ENCODE measurements around the gene FKBP4.

GRCh38 chr12:2749580-2749979, 45.2 kb upstream of the FKBP4 start:
- TF ChIP-seq ELK4 (CRISPR knock-in tag; IDR thresholded peaks at IDR 0.05; ENCODE audit: borderline replicate concordance) (no peak), RXRA (CRISPR knock-in tag; IDR thresholded peaks at IDR 0.05) (no peak), ZFP37 (CRISPR knock-in tag; IDR thresholded peaks at IDR 0.05; ENCODE audit: borderline replicate concordance) (no peak), CTCF (CRISPR knock-in tag; IDR thresholded peaks at IDR 0.05) (no peak), ZNF274 (CRISPR knock-in tag; IDR thresholded peaks at IDR 0.05) (no peak)

All from HepG2 (cell line).